ENCODE data around the gene KRT85.

- TF ChIP-seq CTCF (IDR thresholded peaks at IDR 0.05) (no peak), EZH2phosphoT487 (IDR thresholded peaks at IDR 0.05) (no peak)
Measured at GRCh38 chr12:52354200-52354599, 13.1 kb downstream of the KRT85 start.

Measured in neural progenitor cell (in vitro differentiated cells).